Suprapubic skin (tissue), 4 donors: ENCODE results near the gene DAAM2. TPM values are rescaled to one million over a fixed set of nuclear protein-coding genes. Genes with fewer than 3 reads are reported as not detected.

Experiments used
- DNase-seq, 2 donors: peaks; one replicate each; pipeline ENCODE4 v3.0.0-alpha.2; 2019; ENCODE audit warnings: low spot score in 2 of 2
- H3K27ac ChIP-seq: fragments of 200-600 bp; sonication (generic); one replicate; pipeline ENCODE4 v1.5.1; 2019
- H3K27me3 ChIP-seq: fragments of 200-600 bp; sonication (generic); one replicate; pipeline ENCODE4 v1.5.1; 2019
- H3K36me3 ChIP-seq: fragments of 200-600 bp; sonication (generic); one replicate; pipeline ENCODE4 v1.5.1; 2019
- H3K4me1 ChIP-seq: fragments of 200-600 bp; sonication (generic); one replicate; pipeline ENCODE4 v1.5.1; 2019
- H3K4me3 ChIP-seq: fragments of 200-600 bp; sonication (generic); one replicate; pipeline ENCODE4 v1.5.1; 2019; ENCODE audit warnings: mild to moderate bottlenecking
- H3K9me3 ChIP-seq: fragments of 200-600 bp; sonication (generic); one replicate; pipeline ENCODE4 v1.5.1; 2019
- EP300 ChIP-seq: sonication (generic); formaldehyde crosslinking; IDR thresholded peaks from one replicate; pipeline ENCODE4 v1.6.1; 2017; ENCODE audit warnings: antibody characterized with exemption
- POLR2A ChIP-seq, 2 donors: fragments of 450-650 bp; IDR thresholded peaks; one replicate each; pipeline ENCODE4 v1.6.1; 2017; ENCODE audit warnings: antibody characterized with exemption in 2 of 2, mild to moderate bottlenecking in 2 of 2, moderate library complexity in 2 of 2
- POLR2AphosphoS5 ChIP-seq, 3 donors: sonication (generic); formaldehyde crosslinking; IDR thresholded peaks; one replicate each; pipeline ENCODE4 v1.6.1; 2017; ENCODE audit warnings: antibody characterized with exemption in 3 of 3
- WGBS: methylation state at CpG from one replicate; pipeline ENCODE4 v1.1.5; 2018; 5-methylcytosine and 5-hydroxymethylcytosine counted together
- total RNA-seq, 4 donors: library from RNA; depleted of rRNA; stranded (reverse); fragments of >200 nt; gene quantifications; one replicate each; pipeline ENCODE4 v1.1.0, GENCODE V29; 2016
- TF ChIP-seq, protein P1 (sequence below), 2 donors: fragments of 200-600 bp in 1 of 2; fragments of 450-650 bp in 1 of 2; sonication (generic) in 1 of 2; IDR thresholded peaks; one replicate each; pipeline ENCODE4 v1.5.1; 2016 to 2019; ENCODE audit warnings: antibody characterized with exemption in 2 of 2, mild to moderate bottlenecking in 1 of 2, moderate library complexity in 1 of 2

Gene DAAM2
- total RNA-seq, 4 donors from 2014 or later: 4.7 to 17.6 (median 9.9) TPM

DNA sequence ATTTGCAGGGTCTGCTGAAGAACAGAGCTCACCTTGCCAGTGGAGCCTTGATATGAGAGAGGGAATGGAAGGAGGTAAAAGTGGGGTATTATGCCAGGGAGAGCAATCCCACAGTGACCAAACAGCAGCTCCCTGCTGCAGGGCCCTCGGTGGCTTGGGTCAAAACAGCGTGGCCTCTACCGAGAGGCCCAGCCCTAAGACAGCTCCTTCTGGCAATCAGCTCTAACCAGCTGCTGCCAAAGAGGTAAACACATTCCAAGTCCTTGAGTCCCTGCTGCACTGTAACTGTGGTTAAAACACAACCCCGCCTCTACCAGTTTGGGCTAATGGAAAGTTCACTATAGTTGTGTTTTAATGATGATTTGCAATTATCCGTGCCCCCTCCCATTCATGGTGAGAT lies 1.4 kb upstream of the DAAM2 start:
- Histone ChIP-seq H3K9me3 (no peaks in the 10 kb centered on the region), H3K4me1 (peaks cover 23% of the 10 kb centered on the region), H3K4me3 (no peak overlapping the region), H3K27ac (no peak overlapping the region), H3K36me3 (no peaks in the 10 kb centered on the region), H3K27me3 (peaks cover 18% of the 10 kb centered on the region)
- no peak for DNase-seq
- WGBS: 75% methylated on average over 5 of the region's 5 CpGs
- no peak for TF ChIP-seq POLR2AphosphoS5 (IDR thresholded peaks at IDR 0.05)
- TF ChIP-seq EP300: no peak
- no peak for TF ChIP-seq POLR2A (IDR thresholded peaks at IDR 0.05)
- TF ChIP-seq, protein P1, sequence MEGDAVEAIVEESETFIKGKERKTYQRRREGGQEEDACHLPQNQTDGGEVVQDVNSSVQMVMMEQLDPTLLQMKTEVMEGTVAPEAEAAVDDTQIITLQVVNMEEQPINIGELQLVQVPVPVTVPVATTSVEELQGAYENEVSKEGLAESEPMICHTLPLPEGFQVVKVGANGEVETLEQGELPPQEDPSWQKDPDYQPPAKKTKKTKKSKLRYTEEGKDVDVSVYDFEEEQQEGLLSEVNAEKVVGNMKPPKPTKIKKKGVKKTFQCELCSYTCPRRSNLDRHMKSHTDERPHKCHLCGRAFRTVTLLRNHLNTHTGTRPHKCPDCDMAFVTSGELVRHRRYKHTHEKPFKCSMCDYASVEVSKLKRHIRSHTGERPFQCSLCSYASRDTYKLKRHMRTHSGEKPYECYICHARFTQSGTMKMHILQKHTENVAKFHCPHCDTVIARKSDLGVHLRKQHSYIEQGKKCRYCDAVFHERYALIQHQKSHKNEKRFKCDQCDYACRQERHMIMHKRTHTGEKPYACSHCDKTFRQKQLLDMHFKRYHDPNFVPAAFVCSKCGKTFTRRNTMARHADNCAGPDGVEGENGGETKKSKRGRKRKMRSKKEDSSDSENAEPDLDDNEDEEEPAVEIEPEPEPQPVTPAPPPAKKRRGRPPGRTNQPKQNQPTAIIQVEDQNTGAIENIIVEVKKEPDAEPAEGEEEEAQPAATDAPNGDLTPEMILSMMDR (IDR thresholded peaks at IDR 0.05): no peak

- Histone ChIP-seq H3K27me3 (peaks cover 18% of the 10 kb centered on the region), H3K27ac (no peak overlapping the region), H3K9me3 (no peaks in the 10 kb centered on the region), H3K36me3 (no peaks in the 10 kb centered on the region), H3K4me3 (no peak overlapping the region), H3K4me1 (peaks cover 23% of the 10 kb centered on the region)
- WGBS: 16% methylated on average over 1 of the region's 1 CpG
- DNase-seq: no peak
- TF ChIP-seq POLR2A (IDR thresholded peaks at IDR 0.05) (no peak), POLR2AphosphoS5 (IDR thresholded peaks at IDR 0.05) (no peak), EP300 (no peak)
- TF ChIP-seq, protein P1 (IDR thresholded peaks at IDR 0.05): no peak
Measured at GRCh38 chr6:39791311-39791710, 865 bp upstream of the DAAM2 start.

- peak in 1 of 2 donors; percentile 71 for DNase-seq
- 10% methylated on average over 19 of the region's 29 CpGs for WGBS
- peak overlapping the region; percentile 60 for H3K4me3 ChIP-seq
- H3K27ac ChIP-seq: peak overlapping the region; percentile 89
- H3K9me3 ChIP-seq: no peaks in the 10 kb centered on the region
- peaks cover 23% of the 10 kb centered on the region for H3K4me1 ChIP-seq
- no peaks in the 10 kb centered on the region for H3K36me3 ChIP-seq
- no peak for TF ChIP-seq EP300
- H3K27me3 ChIP-seq: peaks cover 18% of the 10 kb centered on the region
Measured at GRCh38 chr6:39792540-39793450, 619 bp downstream of the DAAM2 start.

- DNase-seq: peak in 1 of 2 donors; percentile 34
- Histone ChIP-seq H3K27ac (peak overlapping the region; percentile 89), H3K4me1 (peaks cover 23% of the 10 kb centered on the region), H3K4me3 (peak overlapping the region; percentile 60), H3K27me3 (peaks cover 18% of the 10 kb centered on the region), H3K36me3 (no peaks in the 10 kb centered on the region), H3K9me3 (no peaks in the 10 kb centered on the region)
- WGBS: 40% methylated on average over 7 of the region's 7 CpGs
- TF ChIP-seq, protein P1 (IDR thresholded peaks at IDR 0.05): no peak
- no peak for TF ChIP-seq POLR2A (IDR thresholded peaks at IDR 0.05)
- no peak for TF ChIP-seq POLR2AphosphoS5 (IDR thresholded peaks at IDR 0.05)
- no peak for TF ChIP-seq EP300
Measured at GRCh38 chr6:39793516-39793915, 1.3 kb downstream of the DAAM2 start.

- Histone ChIP-seq H3K4me3 (peak overlapping the region; percentile 60), H3K4me1 (peaks cover 23% of the 10 kb centered on the region), H3K27me3 (peaks cover 18% of the 10 kb centered on the region), H3K36me3 (no peaks in the 10 kb centered on the region), H3K27ac (no peak overlapping the region), H3K9me3 (no peaks in the 10 kb centered on the region)
- TF ChIP-seq, protein P1 (IDR thresholded peaks at IDR 0.05): no peak
- TF ChIP-seq EP300 (no peak), POLR2AphosphoS5 (IDR thresholded peaks at IDR 0.05) (no peak), POLR2A (IDR thresholded peaks at IDR 0.05) (no peak)
- peak in 1 of 2 donors; percentile 12 for DNase-seq
- WGBS: 80% methylated on average over 5 of the region's 5 CpGs
Measured at GRCh38 chr6:39794231-39794630, 2.1 kb downstream of the DAAM2 start.
